ENCODE measurements around the gene CLDN22. TPM values are rescaled to one million over a fixed set of nuclear protein-coding genes. Genes with fewer than 3 reads are reported as not detected.

The CLDN22 gene
- total and polyA plus RNA-seq, 2 of the 8 experiments (the other 6 are each of a cell fraction or from before 2014, with no cell fraction given), result not detected

GRCh38 chr4:183333983-183334382, 13.9 kb upstream of the CLDN22 start (continued):
- TF ChIP-seq E2F6 (IDR thresholded peaks at IDR 0.05) (no peak), EZH2 (IDR thresholded peaks at IDR 0.05; ENCODE audit: low read depth, low read length, severe bottlenecking) (no peak), EP300 (IDR thresholded peaks at IDR 0.05; ENCODE audit: borderline replicate concordance in 1 of 2, low read depth in 2 of 2, low read length in 2 of 2) (no peak), BRCA1 (IDR thresholded peaks at IDR 0.05; ENCODE audit: low read depth, low read length) (no peak), BCL11A (IDR thresholded peaks at IDR 0.05; ENCODE audit: low read depth in 2 of 2, low read length in 2 of 2) (no peak), ATF3 (IDR thresholded peaks at IDR 0.05; ENCODE audit: insufficient read depth, low read depth, low read length) (no peak), EGR1 (IDR thresholded peaks at IDR 0.05; ENCODE audit: borderline replicate concordance, low read depth, low read length) (no peak), ATF2 (IDR thresholded peaks at IDR 0.05; ENCODE audit: low read length) (no peak), JUN (IDR thresholded peaks at IDR 0.05; ENCODE audit: low read depth, low read length) (no peak)

All from H1 (cell line).